IMR-90 (cell line): Measurements from ENCODE around the gene SPATA25.

Source experiments
- BHLHE40 ChIP-seq: fragments of 150-350 bp; IDR thresholded peaks from 2 replicates; pipeline ENCODE4 v1.6.1; 2016; ENCODE audit warnings: mild to moderate bottlenecking, low read depth, low read length
- CEBPB ChIP-seq: IDR thresholded peaks from 2 replicates; pipeline ENCODE4 v1.6.1; 2012; ENCODE audit warnings: low read depth, low read length, improper control_type of control experiment
- CTCF ChIP-seq: conservative IDR thresholded peaks from 2 replicates; pipeline ENCODE4 v1.5.1; 2012; ENCODE audit warnings: mild to moderate bottlenecking, low read depth, low read length, improper control_type of control experiment
- ELK1 ChIP-seq: fragments of 150-350 bp; IDR thresholded peaks from 2 replicates; pipeline ENCODE4 v1.6.1; 2016; ENCODE audit warnings: low read depth, mild to moderate bottlenecking, low read length, moderate library complexity, borderline replicate concordance
- FOS ChIP-seq: fragments of 150-350 bp; IDR thresholded peaks from 2 replicates; pipeline ENCODE4 v1.6.1; 2016; ENCODE audit warnings: low read depth, low read length
- MAZ ChIP-seq: IDR thresholded peaks from 2 replicates; pipeline ENCODE4 v1.6.1; 2012; ENCODE audit warnings: low read depth, mild to moderate bottlenecking, low read length, improper control_type of control experiment, moderate library complexity, borderline replicate concordance
- MXI1 ChIP-seq: IDR thresholded peaks from 2 replicates; pipeline ENCODE4 v1.6.1; 2012; ENCODE audit warnings: low read depth, mild to moderate bottlenecking, low read length, moderate library complexity, borderline replicate concordance
- POLR2A ChIP-seq: IDR thresholded peaks from 2 replicates; pipeline ENCODE4 v1.6.1; 2012; ENCODE audit warnings: mild to moderate bottlenecking, low read depth, low read length
- RAD21 ChIP-seq: IDR thresholded peaks from 2 replicates; pipeline ENCODE4 v1.6.1; 2012; ENCODE audit warnings: low read length, improper control_type of control experiment
- RCOR1 ChIP-seq: IDR thresholded peaks from 2 replicates; pipeline ENCODE4 v1.6.1; 2012; ENCODE audit warnings: mild to moderate bottlenecking, low read length, improper control_type of control experiment; ENCODE audit not compliant: insufficient replicate concordance

GRCh38 chr20:45863543-45864470 is 23.6 kb downstream of the SPATA25 start:
- TF ChIP-seq CTCF (no peak), MAZ (no peak), RAD21 (no peak), POLR2A (no peak), BHLHE40 (no peak), RCOR1 (no peak), FOS (no peak), MXI1 (no peak), CEBPB (no peak), ELK1 (no peak)
